NAMALWA (cell line): ENCODE results near the gene SLC6A5.
A peak's percentile ranks its signal among the peaks of the same experiment; 100 is the strongest.

Source experiments
- DNase-seq: peaks from one replicate; pipeline ENCODE4 v3.0.0-alpha.2; 2015; ENCODE audit warnings: low spot score

The SLC6A5 gene

DNA sequence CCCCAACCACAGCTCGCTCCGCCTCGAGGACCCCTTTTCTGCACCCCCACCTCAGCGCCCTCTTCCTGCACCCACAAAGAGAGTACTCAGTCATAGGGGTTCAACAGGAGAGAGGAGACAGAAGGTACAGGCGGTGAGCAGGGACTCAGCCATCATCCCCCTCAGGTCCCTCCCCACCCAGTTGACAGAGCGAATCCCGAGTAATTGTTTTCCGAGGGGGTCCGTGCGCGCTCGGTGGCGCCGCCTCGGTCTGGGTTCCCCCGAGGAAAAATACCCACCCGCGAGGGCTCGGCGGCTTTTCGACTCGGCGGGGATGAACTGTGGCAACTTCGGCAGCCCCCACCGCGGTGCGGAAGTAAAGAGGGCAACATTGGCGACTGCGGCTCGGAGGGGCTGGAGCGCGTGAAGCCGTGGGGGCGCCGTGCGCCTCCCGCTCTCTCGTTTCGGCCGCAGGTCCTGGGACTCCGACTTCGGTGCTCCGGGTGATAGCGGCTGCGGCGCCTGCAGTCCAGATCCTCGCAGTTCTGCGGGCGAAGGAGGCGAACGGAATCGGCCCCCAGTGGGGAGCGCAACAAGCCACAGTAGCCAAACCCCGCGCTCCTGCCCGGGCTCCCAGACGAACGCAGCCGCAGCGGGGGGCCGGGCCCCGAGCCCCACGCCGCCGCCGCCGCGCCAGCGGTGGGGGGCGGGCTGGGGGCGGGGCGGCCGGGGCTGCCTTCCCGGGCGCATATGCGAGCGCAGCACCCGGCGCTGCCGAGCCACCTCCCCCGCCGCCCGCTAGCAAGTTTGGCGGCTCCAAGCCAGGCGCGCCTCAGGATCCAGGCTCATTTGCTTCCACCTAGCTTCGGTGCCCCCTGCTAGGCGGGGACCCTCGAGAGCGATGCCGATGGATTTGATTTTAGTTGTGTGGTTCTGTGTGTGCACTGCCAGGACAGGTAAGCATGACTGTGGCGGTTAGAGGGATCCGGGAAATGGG, 69.7 kb downstream of the SLC6A5 start, which contains the start of gene NELL1:
NELL1 (plus strand) TSS at position 743 of the 976 bp plus-strand sequence.
- DNase-seq = no peak

DNA sequence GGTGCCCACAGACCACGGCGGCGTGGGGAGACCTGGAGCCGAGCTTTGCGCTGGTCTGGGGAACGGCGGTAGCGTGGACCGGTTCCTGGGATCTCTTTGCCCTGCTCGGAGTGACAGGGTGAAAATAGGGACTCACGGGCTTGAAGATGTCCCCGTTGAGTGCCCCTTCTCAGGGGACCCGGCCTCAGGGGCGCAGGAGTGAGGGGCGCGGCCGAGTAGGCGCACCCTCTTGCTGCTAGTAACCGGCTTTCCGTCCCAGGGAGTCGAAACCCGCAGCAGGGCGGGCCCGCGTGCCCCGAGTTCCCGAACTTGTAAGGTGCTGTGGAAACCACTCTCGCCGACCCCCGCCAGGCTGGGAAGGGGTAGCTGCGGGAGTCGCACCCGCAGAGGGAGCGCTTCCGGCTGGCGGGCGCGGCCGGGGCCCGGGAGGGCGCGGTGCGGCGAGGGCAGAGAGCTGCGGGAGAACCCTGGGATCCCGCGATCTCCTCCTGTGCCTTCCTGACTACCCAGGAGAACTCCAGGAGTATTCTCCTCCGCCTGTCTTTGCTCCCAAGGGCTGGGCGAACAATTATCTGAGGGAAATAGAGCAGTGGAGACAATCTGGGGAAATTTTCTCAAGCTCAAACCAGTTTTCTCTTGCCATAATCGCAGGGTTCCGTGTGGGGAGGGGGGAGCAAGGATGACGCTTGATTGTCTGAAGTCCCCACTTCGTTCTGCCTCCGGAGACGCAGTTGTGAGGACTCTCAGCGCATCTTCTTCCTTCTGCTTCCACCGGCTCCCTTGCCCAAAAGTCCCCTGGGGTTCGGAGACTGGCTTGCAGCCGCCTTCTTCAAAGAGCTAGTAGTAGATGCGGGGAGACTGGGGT, 70.6 kb downstream of the SLC6A5 start:
- no peak for DNase-seq

DNA sequence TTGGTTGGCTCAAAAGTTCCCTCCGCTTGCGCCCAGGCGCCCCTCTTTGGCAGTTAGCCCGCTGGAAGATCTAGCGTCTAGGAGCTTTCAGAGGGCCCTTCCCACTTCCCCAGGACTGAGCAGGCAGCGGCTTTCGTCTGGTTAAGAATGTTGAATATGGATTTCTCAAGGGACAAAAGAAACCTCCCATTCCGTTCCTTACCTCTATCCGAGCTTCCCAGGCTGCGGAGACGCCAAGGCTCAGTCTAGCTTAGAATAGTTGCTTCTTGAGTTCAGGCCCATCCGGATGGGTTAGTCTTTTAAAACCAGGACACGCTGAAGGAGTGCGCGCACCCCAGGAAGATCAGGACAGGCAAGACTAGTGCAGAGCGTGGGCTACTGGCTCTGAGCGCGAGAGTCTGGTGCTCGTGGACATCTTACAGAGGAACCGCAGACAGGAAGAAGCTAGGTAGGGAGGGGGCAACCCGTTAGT, 71.6 kb downstream of the SLC6A5 start:
- no peak for DNase-seq

DNA sequence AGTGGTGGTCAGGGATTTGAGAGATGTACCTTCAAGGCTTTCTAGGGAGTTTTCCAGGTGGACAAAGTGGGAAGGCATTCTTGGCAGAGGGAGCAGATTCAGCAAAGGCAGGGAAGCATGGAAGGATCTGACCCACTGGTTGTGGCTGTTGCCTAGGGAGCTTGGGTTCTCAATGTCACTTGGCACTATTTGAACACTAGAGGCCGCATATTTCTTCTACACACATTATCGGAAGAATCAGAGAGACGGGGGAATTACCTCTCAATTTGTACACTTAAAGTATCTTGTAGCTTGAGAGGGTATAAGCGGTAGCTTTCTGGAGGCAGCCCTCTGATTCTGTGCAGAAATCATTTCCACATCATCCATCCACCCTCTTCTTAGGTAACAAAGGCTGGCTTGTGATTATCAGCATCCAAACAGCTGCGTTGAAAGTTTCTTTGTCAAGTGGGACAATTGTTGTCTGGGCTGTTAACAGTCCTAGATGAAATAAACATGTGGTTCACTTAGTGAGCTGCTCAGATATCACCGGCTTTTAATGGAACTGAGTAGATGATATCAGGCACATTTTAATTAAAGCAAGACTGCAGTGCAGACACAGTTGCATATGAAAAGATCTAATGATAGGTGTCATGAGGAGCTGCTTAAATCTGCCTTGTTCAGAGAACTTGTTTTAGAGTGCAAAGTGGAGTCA, 72.6 kb downstream of the SLC6A5 start:
- peak; percentile 40 for DNase-seq

DNA sequence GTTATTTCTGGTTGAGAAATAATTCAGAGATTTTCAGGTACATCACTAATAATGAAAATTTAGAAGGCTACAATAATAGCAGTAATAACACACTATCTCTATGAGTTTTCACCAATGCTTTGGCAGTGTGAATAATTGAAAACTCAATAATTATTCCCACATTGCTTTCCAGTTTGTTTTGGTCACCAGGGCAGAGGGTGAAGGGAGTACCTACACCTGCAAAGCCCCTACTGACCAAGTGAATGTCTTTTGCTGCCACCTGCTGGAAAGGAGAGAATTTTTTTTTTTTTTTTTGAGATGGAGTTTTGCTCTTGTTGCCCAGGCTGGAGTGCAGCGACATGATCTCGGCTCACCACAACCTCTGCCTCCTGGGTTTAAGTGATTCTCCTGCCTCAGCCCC, 73.2 kb downstream of the SLC6A5 start:
- DNase-seq = peak; percentile 37

DNA sequence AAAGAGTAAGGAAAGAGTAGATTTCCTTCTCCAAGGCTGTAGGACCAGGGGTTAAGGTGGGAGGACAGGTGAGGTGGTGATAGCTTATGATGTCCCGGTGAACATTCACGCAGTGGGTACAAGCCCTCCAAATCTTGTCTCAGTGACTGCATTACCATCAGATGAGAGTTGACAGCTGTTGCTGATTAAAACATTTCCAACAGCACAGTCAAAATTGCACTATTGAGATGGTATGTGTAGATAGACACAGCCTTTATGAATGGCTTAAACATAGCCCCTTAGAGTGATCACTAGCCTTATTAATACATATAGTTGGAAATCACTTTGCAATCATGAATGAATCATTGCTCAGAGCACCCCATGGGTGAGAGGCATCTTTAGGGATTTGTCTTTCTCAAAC, 77.2 kb downstream of the SLC6A5 start:
- no peak for DNase-seq

DNA sequence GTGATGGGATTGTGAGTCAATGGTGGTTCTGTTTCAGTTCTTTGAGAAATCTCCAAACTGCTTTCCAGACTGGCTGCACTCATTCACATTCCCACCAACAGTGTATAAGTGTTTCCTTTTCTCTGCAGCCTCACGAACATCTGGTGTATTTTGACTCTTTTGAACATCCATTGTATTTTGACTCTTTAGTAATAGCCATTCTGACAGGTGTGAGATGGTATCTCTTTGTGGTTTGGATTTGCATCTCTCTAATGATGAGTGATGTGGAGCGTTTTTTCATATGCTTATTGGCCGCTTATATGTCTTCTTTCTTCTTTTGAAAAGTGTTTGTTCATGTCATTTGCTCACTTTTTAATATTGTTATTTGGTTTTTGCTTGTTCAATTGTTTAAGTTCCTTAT, 89.4 kb downstream of the SLC6A5 start:
- DNase-seq = no peak

DNA sequence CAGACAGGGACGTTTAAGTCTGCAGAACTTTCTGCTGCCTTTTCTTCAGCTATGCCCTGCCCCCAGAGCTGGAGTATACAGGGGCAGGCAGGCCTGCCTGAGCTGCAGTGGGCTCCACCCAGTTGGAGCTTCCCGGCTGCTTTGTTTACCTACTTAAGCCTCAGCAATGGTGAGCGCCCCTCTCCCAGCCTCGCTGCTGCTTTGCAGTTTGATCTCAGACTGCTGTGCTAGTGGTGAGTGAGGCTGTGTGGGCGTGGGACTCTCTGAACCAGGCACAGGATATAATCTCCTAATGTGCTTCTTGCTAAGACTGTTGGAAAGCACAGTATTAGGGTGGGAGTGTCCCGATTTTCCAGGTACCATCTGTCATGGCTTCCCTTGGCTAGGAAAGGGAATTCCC, 108.5 kb downstream of the SLC6A5 start:
- DNase-seq = no peak
